Activated naive CD8-positive, alpha-beta T cell treated with anti-CD3 and anti-CD28 coated beads, Interleukin-2, amount 10 ng/mL, durations not matched to agents 7 days and 5 days (primary cell): ENCODE data around the gene LRRC56. TPM values are rescaled to one million over a fixed set of nuclear protein-coding genes. Genes with fewer than 3 reads are reported as not detected.

Experiments
- ATAC-seq: fragments of 150-1000 bp; cut with Tn5 transposase; one replicate; pipeline ENCODE4 v1.10.0; 2021; ENCODE audit warnings: low read depth, moderate library complexity
- POLR2A ChIA-PET: fragments of 350-600 bp; sonication (Branson Sonifier 250); formaldehyde crosslinking; loops from one replicate; lab custom pipeline; 2021; ENCODE audit warnings: antibody characterized with exemption; lab: Charles Lee
- DNase-seq: peaks from one replicate; pipeline ENCODE4 v3.0.0; 2021
- H3K27ac Mint-ChIP-seq: one replicate; pipeline ENCODE4 v1.8.0; 2022; ENCODE audit warnings: mild to moderate bottlenecking, mixed read lengths
- H3K27me3 Mint-ChIP-seq: one replicate; pipeline ENCODE4 v1.8.0; 2022; ENCODE audit warnings: mild to moderate bottlenecking, moderate library complexity, mixed read lengths
- H3K36me3 Mint-ChIP-seq: one replicate; pipeline ENCODE4 v1.8.0; 2021; ENCODE audit warnings: mild to moderate bottlenecking, mixed read lengths
- H3K4me1 Mint-ChIP-seq: one replicate; pipeline ENCODE4 v1.8.0; 2021; ENCODE audit warnings: mixed read lengths
- H3K4me3 Mint-ChIP-seq: one replicate; pipeline ENCODE4 v1.8.0; 2022; ENCODE audit warnings: mild to moderate bottlenecking, moderate library complexity, mixed read lengths
- H3K9me3 Mint-ChIP-seq: one replicate; pipeline ENCODE4 v1.8.0; 2021; ENCODE audit warnings: mixed read lengths
- total RNA-seq, 2 experiments: library from RNA; stranded (reverse); gene quantifications; one replicate each; pipeline ENCODE4 v1.2.3, GENCODE V29; 2021

The LRRC56 gene
- total RNA-seq, 2 experiments from 2014 or later: 4.3 to 4.7 TPM

DNA sequence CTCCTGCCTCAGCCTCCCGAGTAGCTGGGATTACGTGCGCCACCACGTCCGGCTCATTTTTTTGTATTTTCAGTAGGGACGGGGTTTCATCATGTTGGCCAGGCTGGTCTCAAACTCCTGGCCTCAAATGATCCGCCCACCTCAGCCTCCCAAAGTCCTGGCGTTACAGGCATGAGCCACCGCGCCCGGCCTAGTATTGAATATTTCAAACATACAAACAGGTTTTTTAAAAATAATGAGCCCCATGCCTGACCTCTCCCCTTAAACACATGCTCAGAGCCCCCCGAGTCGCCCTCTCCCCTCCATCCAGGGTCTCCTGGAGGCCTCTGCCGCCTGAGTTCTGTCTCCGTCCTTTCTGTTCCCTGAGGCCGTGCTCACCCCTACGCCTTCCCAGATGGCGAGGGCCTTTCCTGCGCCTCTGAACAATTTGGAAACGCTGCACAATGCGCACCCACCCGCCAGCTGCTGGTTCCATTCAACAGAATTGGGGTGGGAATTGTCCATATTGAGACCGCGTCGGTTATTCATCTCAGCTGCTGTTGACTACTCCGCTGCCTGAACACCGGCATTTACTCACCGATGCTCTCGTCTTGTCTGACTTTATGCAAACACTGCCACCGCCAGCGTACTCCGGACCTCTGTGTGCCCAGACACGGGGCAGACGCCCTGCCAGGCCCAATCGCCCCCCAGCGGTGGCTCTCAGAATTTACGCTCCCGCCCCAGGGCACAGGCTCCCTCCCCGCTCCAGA is 16.7 kb upstream of the LRRC56 start:
- Mint-ChIP-seq H3K4me3 (no peak overlapping the region), H3K9me3 (peaks cover 1% of the 10 kb centered on the region)
- no peak for ATAC-seq

DNA sequence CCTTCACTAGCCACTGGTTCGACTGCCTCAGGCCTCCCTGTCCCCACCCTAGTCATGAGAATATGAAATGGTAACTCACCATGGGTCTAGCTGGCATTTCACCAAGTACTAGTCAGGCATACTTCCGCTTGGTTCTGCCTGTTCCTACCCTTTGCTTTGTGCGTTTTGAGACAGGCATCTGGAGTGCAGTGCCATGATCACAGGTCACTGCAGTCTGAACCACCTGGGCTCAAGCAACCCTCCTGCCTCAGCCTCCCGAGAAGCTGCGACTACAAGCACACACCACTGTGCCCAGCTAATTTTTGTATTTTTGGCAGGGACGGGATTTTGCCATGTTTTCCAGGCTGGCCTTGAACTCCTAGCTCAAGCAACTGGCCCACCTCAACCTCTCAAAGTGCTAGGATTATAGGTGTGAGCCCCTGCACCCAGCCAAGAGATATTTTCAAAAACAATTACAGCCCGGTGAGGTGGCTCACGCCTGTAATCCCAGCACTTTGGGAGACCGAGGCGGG is 16.1 kb upstream of the LRRC56 start:
- Mint-ChIP-seq H3K27me3 (no peaks in the 10 kb centered on the region), H3K4me3 (no peak overlapping the region), H3K4me1 (peaks cover 4% of the 10 kb centered on the region), H3K27ac (no peak overlapping the region), H3K36me3 (peaks cover 5% of the 10 kb centered on the region), H3K9me3 (peaks cover 1% of the 10 kb centered on the region)
- ATAC-seq (no peak), DNase-seq (no peak)
- POLR2A ChIA-PET: no interaction called here

More for the DNA sequence above, 16.7 kb upstream of the LRRC56 start:
- no peaks in the 10 kb centered on the region for H3K27me3 Mint-ChIP-seq
- H3K36me3 Mint-ChIP-seq: peaks cover 8% of the 10 kb centered on the region
- no peak overlapping the region for H3K27ac Mint-ChIP-seq
- no peak for DNase-seq
- POLR2A ChIA-PET: interaction anchor here (1.1 kb wide), 1 partner anchor 15 kb away, joined by 3 read pairs; no protein-coding TSS in a partner anchor
- peaks cover 4% of the 10 kb centered on the region for H3K4me1 Mint-ChIP-seq

DNA sequence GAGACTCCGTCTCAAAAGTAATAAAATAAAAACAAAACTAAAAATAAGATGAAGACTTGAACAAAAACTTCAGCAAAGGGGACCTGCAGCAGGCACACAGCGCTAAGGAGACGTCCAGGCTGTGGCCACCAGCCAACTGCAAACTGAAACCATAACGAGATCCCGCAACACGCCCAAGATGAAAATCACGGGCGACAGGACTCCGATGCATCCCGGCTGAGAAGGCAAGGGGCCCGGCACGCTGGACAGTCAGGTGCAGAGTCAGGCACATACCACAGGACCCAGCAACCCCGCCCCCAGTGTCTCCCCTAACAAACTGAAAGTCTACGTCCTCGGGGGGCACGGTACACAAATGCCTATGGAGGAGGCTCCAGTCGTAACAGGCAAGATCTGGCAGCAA is 11.1 kb upstream of the LRRC56 start:
- Mint-ChIP-seq H3K36me3 (no peaks in the 10 kb centered on the region), H3K4me3 (no peak overlapping the region), H3K9me3 (no peaks in the 10 kb centered on the region), H3K4me1 (no peaks in the 10 kb centered on the region), H3K27me3 (no peaks in the 10 kb centered on the region), H3K27ac (no peak overlapping the region)
- ATAC-seq: no peak
- POLR2A ChIA-PET: no interaction called here
- no peak for DNase-seq

GRCh38 chr11:528166-528814 is 9.0 kb upstream of the LRRC56 start:
- DNase-seq (no peak), ATAC-seq (no peak)
- H3K4me3 Mint-ChIP-seq: no peak overlapping the region
- no peaks in the 10 kb centered on the region for H3K4me1 Mint-ChIP-seq
- H3K9me3 Mint-ChIP-seq: no peaks in the 10 kb centered on the region
- no peak overlapping the region for H3K27ac Mint-ChIP-seq
- H3K36me3 Mint-ChIP-seq: peaks cover 2% of the 10 kb centered on the region
- POLR2A ChIA-PET: interaction anchor here (0.5 kb wide), 1 partner anchor 118 kb away, joined by 3 read pairs; no protein-coding TSS in a partner anchor
- H3K27me3 Mint-ChIP-seq: no peaks in the 10 kb centered on the region

DNA sequence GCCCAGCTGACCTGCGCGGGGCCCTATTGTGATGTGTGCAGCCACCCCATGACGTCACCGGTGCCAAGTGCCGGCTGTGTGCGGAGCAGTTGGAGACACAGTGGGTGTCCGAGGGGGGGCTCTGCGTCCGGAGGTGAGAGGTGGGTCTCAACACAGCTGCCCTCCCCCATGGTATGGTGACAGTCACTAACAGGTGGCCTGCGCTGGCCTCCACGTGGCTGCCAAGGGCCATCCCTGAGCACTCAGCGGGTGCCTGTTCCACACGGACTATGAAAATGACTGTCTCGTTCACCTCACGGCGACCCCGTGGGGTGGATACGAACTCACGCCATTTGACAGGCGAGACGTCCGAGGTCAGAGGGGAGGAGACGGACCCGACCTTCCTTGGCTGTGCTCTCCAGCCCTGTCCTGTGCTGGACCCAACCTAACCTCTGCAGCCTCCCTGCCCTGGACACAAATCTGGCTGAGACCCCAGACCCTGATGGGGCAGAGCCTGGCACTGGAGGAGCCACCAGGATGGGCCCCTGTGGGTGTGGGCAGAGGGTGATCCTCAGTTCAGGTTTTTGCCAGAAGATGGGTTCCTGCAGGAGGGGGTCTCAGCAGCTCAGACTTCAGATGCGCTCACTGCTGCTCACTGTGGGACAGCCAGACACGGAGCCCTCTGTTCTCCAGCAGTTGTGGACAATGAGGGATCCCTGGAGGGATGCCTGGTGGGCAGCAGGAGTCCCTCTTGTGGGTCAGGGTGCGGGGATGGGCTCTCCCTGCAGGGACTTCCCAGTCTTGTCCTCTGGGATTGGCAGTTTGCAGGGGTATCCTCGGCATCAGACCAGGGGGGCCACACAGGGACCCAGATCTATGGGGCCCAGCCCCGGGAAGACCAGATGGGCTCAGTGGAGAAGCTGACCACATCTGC is 8.3 kb upstream of the LRRC56 start:
- Mint-ChIP-seq H3K27ac (no peak overlapping the region), H3K9me3 (no peaks in the 10 kb centered on the region), H3K27me3 (no peaks in the 10 kb centered on the region), H3K4me3 (no peak overlapping the region), H3K4me1 (no peaks in the 10 kb centered on the region), H3K36me3 (peaks cover 2% of the 10 kb centered on the region)
- DNase-seq: no peak
- POLR2A ChIA-PET: interaction anchor here (0.5 kb wide), 1 partner anchor 117 kb away, joined by 3 read pairs; no protein-coding TSS in a partner anchor
- ATAC-seq: no peak

- H3K4me1 Mint-ChIP-seq: no peaks in the 10 kb centered on the region
- H3K36me3 Mint-ChIP-seq: peaks cover 2% of the 10 kb centered on the region
- DNase-seq (no peak), ATAC-seq (no peak)
- H3K27me3 Mint-ChIP-seq: no peaks in the 10 kb centered on the region
- H3K4me3 Mint-ChIP-seq: no peak overlapping the region
- POLR2A ChIA-PET: no interaction called here
- no peak overlapping the region for H3K27ac Mint-ChIP-seq
- no peaks in the 10 kb centered on the region for H3K9me3 Mint-ChIP-seq
Observed at GRCh38 chr11:529728-530411, 7.5 kb upstream of the LRRC56 start.

- H3K4me3 Mint-ChIP-seq: no peak overlapping the region
- DNase-seq: no peak
- ATAC-seq: no peak
- peaks cover 2% of the 10 kb centered on the region for H3K36me3 Mint-ChIP-seq
- H3K27me3 Mint-ChIP-seq: no peaks in the 10 kb centered on the region
- peaks cover 2% of the 10 kb centered on the region for H3K4me1 Mint-ChIP-seq
- H3K9me3 Mint-ChIP-seq: no peaks in the 10 kb centered on the region
- POLR2A ChIA-PET: interaction anchor here (0.5 kb wide), 1 partner anchor 154 kb away, joined by 3 read pairs; no protein-coding TSS in a partner anchor
- no peak overlapping the region for H3K27ac Mint-ChIP-seq
Observed at GRCh38 chr11:530960-531831, 6.1 kb upstream of the LRRC56 start.

DNA sequence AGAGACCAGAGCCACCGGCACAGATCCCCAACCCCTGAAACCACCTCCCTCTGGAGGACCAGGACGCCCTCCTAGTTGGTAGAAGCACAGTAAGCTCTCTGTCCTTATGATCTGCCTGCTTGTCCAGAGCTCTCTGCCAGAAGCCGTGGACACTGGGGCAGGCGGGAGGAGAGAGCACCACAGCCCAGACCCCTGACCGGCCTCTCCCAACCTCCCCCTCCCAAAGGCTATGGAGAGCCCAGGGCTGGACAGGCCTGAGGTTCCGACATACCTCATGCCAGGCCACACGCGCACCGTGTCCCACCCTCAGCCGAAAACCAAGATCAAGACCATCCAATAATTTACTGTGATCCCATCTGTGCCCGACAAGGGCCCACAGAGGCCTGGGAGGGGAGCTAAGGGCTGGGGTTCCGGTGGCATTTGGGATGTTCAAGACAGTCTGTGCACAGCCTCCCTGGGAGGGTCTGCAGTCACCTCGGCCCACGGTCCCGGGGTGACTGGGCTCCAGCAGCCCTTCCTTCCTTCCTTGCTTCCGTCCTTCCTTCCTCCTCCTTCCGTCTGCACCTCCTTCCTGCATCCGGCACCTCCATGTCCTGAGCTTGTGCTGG is 5.3 kb upstream of the LRRC56 start:
- Mint-ChIP-seq H3K36me3 (peaks cover 2% of the 10 kb centered on the region), H3K4me3 (no peak overlapping the region), H3K4me1 (peaks cover 5% of the 10 kb centered on the region), H3K27ac (no peak overlapping the region), H3K9me3 (no peaks in the 10 kb centered on the region), H3K27me3 (no peaks in the 10 kb centered on the region)
- ATAC-seq: no peak
- DNase-seq: no peak
- POLR2A ChIA-PET: interaction anchor here (0.5 kb wide), 1 partner anchor 155 kb away, joined by 3 read pairs; no protein-coding TSS in a partner anchor

DNA sequence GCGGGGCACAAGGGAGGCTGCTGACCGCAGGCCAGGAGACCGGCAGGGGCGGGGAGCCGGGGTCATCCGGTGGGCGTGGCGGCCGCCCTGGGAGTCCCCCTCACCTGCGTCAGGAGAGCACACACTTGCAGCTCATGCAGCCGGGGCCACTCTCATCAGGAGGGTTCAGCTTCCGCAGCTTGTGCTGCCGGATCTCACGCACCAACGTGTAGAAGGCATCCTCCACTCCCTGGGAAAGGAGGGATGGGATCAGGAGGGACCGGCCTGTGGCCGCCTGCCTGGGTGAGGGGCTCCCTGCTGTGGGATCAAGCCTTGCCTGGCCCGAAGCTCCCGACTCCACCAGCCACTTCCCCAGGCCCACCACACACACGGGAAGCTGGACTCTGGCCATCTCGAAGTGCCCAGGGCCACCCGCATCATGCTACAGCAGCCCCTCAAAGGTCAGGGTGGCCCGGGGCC is 4.8 kb upstream of the LRRC56 start:
- no peaks in the 10 kb centered on the region for H3K27me3 Mint-ChIP-seq
- DNase-seq (no peak), ATAC-seq (no peak)
- H3K9me3 Mint-ChIP-seq: no peaks in the 10 kb centered on the region
- no peak overlapping the region for H3K27ac Mint-ChIP-seq
- peaks cover 5% of the 10 kb centered on the region for H3K4me1 Mint-ChIP-seq
- H3K36me3 Mint-ChIP-seq: peaks cover 2% of the 10 kb centered on the region
- no peak overlapping the region for H3K4me3 Mint-ChIP-seq
- POLR2A ChIA-PET: no interaction called here

DNA sequence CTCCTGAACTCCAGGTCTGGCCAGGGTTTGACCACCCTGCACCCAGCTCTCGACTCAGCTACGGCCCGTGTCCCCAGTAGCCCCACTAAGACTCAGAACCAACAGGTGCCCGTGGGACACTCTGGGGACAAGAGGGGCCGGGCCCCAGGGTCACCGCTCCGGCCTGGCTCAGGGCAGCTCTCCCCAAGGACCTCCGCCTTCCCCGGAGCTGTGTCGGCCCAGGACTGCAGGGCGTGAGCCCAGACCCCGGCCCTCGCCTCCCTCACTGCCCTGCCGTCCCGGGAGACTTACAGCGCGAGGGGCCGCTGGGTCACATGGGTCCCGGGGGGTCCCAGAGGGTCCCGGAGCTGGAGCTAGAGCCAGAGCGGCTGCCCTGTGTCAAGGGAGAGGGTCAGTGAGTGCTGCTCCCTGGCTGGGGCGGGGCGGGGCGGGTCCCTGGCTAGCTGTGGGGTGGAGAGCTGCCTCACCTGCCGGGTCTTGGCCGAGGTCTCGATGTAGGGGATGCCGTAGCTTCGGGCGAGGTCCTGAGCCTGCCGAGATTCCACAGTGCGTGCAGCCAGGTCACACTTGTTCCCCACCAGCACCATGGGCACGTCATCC is 4.2 kb upstream of the LRRC56 start:
- no peak for DNase-seq
- no peak overlapping the region for H3K4me3 Mint-ChIP-seq
- ATAC-seq: no peak
- H3K4me1 Mint-ChIP-seq: peaks cover 7% of the 10 kb centered on the region
- H3K27ac Mint-ChIP-seq: no peak overlapping the region
- H3K36me3 Mint-ChIP-seq: peaks cover 2% of the 10 kb centered on the region
- H3K27me3 Mint-ChIP-seq: no peaks in the 10 kb centered on the region
- H3K9me3 Mint-ChIP-seq: no peaks in the 10 kb centered on the region
- POLR2A ChIA-PET: no interaction called here
